ENCODE measurements around the gene ABCA12.
A peak's percentile ranks its signal among the peaks of the same experiment; 100 is the strongest.

ABCA12 gene

DNA sequence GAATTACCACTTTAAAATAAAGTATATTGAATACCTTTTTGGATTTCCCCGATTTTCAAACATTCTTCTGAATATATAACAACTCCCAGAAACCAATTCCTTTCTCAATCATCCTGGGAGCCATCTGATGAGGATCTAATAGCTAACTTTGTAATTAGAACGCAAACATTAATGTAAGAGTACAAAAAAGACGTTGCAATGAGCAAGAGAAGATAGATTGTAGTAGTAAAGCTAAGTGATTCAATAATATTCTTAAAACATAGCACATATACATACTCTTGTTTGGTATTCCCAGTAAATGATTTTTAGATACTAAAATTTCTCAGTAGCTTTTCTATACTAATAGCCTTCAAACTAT, 1.1 kb downstream of the ABCA12 start:
- WGBS (ENCODE audit: extremely low coverage, insufficient coverage, insufficient read length): no CpG with 5 or more reads among the region's 3 CpGs

DNA sequence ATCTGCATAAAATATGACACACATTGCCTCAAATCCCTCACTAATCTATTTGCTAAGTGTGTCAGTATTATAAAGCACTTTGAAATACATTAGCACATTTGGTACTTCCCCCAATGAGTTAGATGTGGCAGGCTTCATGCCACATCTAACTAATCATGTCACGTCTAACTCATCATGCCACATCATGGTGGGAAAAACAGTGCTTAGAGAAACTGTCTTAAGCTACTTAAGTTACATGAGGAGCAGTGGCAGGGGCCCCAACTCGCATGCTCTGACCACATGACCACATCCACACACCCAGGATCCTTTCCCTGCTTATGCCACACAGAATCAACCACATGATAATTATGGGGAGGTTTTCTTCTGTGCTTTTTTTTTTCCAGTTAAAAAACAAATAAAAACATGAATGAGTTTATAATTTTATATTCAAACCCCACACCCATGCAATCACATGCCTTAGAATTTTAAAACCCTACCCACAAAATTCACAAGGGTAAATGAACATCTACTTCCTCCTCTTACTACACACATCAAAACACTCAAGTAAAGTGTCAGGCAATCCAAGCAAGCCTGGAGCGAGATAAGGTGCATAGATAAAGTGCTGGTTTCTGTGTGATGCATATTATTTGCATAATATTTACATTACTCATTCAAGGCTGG, 1.6 kb downstream of the ABCA12 start:
- Histone ChIP-seq H3K4me2 (ENCODE audit: low read length) (no peak overlapping the region), H3K27ac (ENCODE audit: low read depth, low read length) (no peak overlapping the region), H2AK5ac (ENCODE audit: low read length) (no peak overlapping the region), H2AFZ (ENCODE audit: insufficient read depth, low read length, poor library complexity) (no peak overlapping the region), H2BK5ac (ENCODE audit: low read depth, low read length, poor library complexity) (no peak overlapping the region), H4K8ac (ENCODE audit: low read depth, low read length) (no peak overlapping the region), H3K18ac (ENCODE audit: low read length) (no peak overlapping the region), H3K79me2 (ENCODE audit: control insufficient read depth, insufficient read depth, low read length, poor library complexity) (no peaks in the 10 kb centered on the region), H3K9me3 (ENCODE audit: insufficient read depth, low read depth, low read length) (no peaks in the 10 kb centered on the region), H3K4ac (ENCODE audit: low read depth, low read length) (no peak overlapping the region), H3K14ac (ENCODE audit: low read length) (no peak overlapping the region), H3K4me1 (ENCODE audit: control insufficient read depth in 1 of 2, insufficient read depth in 2 of 2, low read length in 2 of 2) (peaks cover 0 to 5% of the 10 kb centered on the region in 2 experiments), H3K79me1 (ENCODE audit: low read length) (peaks cover 3% of the 10 kb centered on the region), H4K12ac (ENCODE audit: low read depth, low read length) (no peak overlapping the region), H3K27me3 (ENCODE audit: insufficient read depth, low read length) (no peaks in the 10 kb centered on the region), H3K23ac (ENCODE audit: low read length) (no peak overlapping the region), H3K4me3 (ENCODE audit: low read depth, low read length) (no peak overlapping the region), H2BK12ac (ENCODE audit: low read length) (no peak overlapping the region), H2BK120ac (ENCODE audit: insufficient read depth, low read length, poor library complexity) (no peak overlapping the region), H3K9ac (ENCODE audit: low read length) (no peak overlapping the region), H4K91ac (ENCODE audit: low read depth, low read length) (no peak overlapping the region), H3K36me3 (ENCODE audit: control insufficient read depth in 1 of 2, insufficient read depth in 2 of 2, low read length in 2 of 2) (no peaks in the 10 kb centered on the region)
- peak; percentile 71 to 87 for DNase-seq
- no CpG with 5 or more reads among the region's 3 CpGs for WGBS (ENCODE audit: extremely low coverage, insufficient coverage, insufficient read length)

More for the DNA sequence above, 1.1 kb downstream of the ABCA12 start:
- Histone ChIP-seq H2BK12ac (ENCODE audit: low read length) (no peak overlapping the region), H3K27me3 (ENCODE audit: insufficient read depth, low read length) (no peaks in the 10 kb centered on the region), H3K79me1 (ENCODE audit: low read length) (peaks cover 3% of the 10 kb centered on the region), H3K79me2 (ENCODE audit: control insufficient read depth, insufficient read depth, low read length, poor library complexity) (no peaks in the 10 kb centered on the region), H3K4me3 (ENCODE audit: low read depth, low read length) (no peak overlapping the region), H4K91ac (ENCODE audit: low read depth, low read length) (no peak overlapping the region), H3K18ac (ENCODE audit: low read length) (no peak overlapping the region), H2AK5ac (ENCODE audit: low read length) (no peak overlapping the region), H3K14ac (ENCODE audit: low read length) (no peak overlapping the region), H4K12ac (ENCODE audit: low read depth, low read length) (no peak overlapping the region), H3K9me3 (ENCODE audit: insufficient read depth, low read depth, low read length) (no peaks in the 10 kb centered on the region), H4K8ac (ENCODE audit: low read depth, low read length) (no peak overlapping the region), H3K4me1 (ENCODE audit: control insufficient read depth in 1 of 2, insufficient read depth in 2 of 2, low read length in 2 of 2) (peaks cover 0 to 5% of the 10 kb centered on the region in 2 experiments), H2AFZ (ENCODE audit: insufficient read depth, low read length, poor library complexity) (no peak overlapping the region), H3K23ac (ENCODE audit: low read length) (no peak overlapping the region), H2BK120ac (ENCODE audit: insufficient read depth, low read length, poor library complexity) (no peak overlapping the region), H3K9ac (ENCODE audit: low read length) (no peak overlapping the region), H3K4me2 (ENCODE audit: low read length) (no peak overlapping the region), H3K27ac (ENCODE audit: low read depth, low read length) (no peak overlapping the region), H3K36me3 (ENCODE audit: control insufficient read depth in 1 of 2, insufficient read depth in 2 of 2, low read length in 2 of 2) (no peaks in the 10 kb centered on the region), H3K4ac (ENCODE audit: low read depth, low read length) (no peak overlapping the region), H2BK5ac (ENCODE audit: low read depth, low read length, poor library complexity) (no peak overlapping the region)
- DNase-seq: no peak

DNA sequence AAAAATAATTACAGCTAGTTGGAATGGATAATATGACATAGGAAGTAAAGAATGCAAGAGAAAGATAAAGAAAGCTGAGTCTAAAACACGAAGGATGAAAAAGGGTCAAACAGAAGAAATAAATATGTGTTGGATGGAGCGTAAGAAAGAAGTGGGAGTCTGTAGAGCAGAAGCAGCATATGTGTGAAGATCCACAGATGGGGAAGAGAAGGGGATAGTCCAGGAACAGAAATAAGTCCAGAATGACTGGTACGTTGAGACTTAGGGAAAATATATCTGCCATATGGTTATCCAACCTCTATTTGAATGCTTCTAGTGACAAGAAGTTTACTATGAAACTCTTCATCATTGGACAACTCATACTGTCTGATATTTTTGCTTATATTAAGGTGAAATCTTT, 18.0 kb downstream of the ABCA12 start:
- no peak overlapping the region for H3K4me2 ChIP-seq (ENCODE audit: low read length)
- H3K18ac ChIP-seq (ENCODE audit: low read length): no peak overlapping the region
- no peak overlapping the region for H3K9ac ChIP-seq (ENCODE audit: low read length)
- no peaks in the 10 kb centered on the region for H3K9me3 ChIP-seq (ENCODE audit: insufficient read depth, low read depth, low read length)
- no peak overlapping the region for H3K14ac ChIP-seq (ENCODE audit: low read length)
- H4K8ac ChIP-seq (ENCODE audit: low read depth, low read length): no peak overlapping the region
- no peak overlapping the region for H2BK5ac ChIP-seq (ENCODE audit: low read depth, low read length, poor library complexity)
- no peaks in the 10 kb centered on the region for H3K27me3 ChIP-seq (ENCODE audit: insufficient read depth, low read length)
- H3K4ac ChIP-seq (ENCODE audit: low read depth, low read length): no peak overlapping the region
- H3K4me1 ChIP-seq (ENCODE audit: control insufficient read depth in 1 of 2, insufficient read depth in 2 of 2, low read length in 2 of 2): no peaks in the 10 kb centered on the region
- no peak for DNase-seq
- no peaks in the 10 kb centered on the region for H3K79me2 ChIP-seq (ENCODE audit: control insufficient read depth, insufficient read depth, low read length, poor library complexity)
- H3K79me1 ChIP-seq (ENCODE audit: low read length): no peaks in the 10 kb centered on the region
- no peak overlapping the region for H4K12ac ChIP-seq (ENCODE audit: low read depth, low read length)
- no peak overlapping the region for H2AK5ac ChIP-seq (ENCODE audit: low read length)
- no peak overlapping the region for H3K23ac ChIP-seq (ENCODE audit: low read length)
- H3K36me3 ChIP-seq (ENCODE audit: control insufficient read depth in 1 of 2, insufficient read depth in 2 of 2, low read length in 2 of 2): no peaks in the 10 kb centered on the region
- H2AFZ ChIP-seq (ENCODE audit: insufficient read depth, low read length, poor library complexity): no peak overlapping the region
- no peak overlapping the region for H4K91ac ChIP-seq (ENCODE audit: low read depth, low read length)
- H2BK12ac ChIP-seq (ENCODE audit: low read length): no peak overlapping the region
- no peak overlapping the region for H3K4me3 ChIP-seq (ENCODE audit: low read depth, low read length)
- 100% methylated on average over 1 of the region's 3 CpGs for WGBS (ENCODE audit: extremely low coverage, insufficient coverage, insufficient read length)
- H2BK120ac ChIP-seq (ENCODE audit: insufficient read depth, low read length, poor library complexity): no peak overlapping the region
- no peak overlapping the region for H3K27ac ChIP-seq (ENCODE audit: low read depth, low read length)

DNA sequence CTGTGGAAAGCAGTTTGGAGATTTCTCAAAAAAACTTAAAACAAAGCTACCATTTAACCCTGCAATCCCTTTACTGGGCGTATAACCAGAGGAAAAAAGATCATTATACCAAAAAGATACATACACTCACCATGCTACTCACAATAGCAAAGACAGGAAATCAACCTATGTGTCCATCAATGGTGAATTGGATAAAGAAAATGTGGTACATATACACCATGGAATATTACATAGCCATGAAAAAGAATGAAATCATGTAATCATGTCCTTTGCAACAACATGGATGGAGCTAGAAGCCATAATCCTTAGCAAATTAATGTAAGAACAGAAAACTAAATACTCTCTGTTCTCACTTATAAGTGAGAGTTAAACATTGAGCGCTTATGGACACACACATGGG, 18.6 kb downstream of the ABCA12 start:
- Histone ChIP-seq H2BK5ac (ENCODE audit: low read depth, low read length, poor library complexity) (no peak overlapping the region), H3K23ac (ENCODE audit: low read length) (no peak overlapping the region), H3K4me1 (ENCODE audit: control insufficient read depth in 1 of 2, insufficient read depth in 2 of 2, low read length in 2 of 2) (no peaks in the 10 kb centered on the region), H3K27ac (ENCODE audit: low read depth, low read length) (no peak overlapping the region), H3K79me2 (ENCODE audit: control insufficient read depth, insufficient read depth, low read length, poor library complexity) (no peaks in the 10 kb centered on the region), H3K9me3 (ENCODE audit: insufficient read depth, low read depth, low read length) (no peaks in the 10 kb centered on the region), H2AK5ac (ENCODE audit: low read length) (no peak overlapping the region), H2AFZ (ENCODE audit: insufficient read depth, low read length, poor library complexity) (no peak overlapping the region), H4K8ac (ENCODE audit: low read depth, low read length) (no peak overlapping the region), H3K9ac (ENCODE audit: low read length) (no peak overlapping the region), H4K12ac (ENCODE audit: low read depth, low read length) (no peak overlapping the region), H2BK120ac (ENCODE audit: insufficient read depth, low read length, poor library complexity) (no peak overlapping the region), H3K36me3 (ENCODE audit: control insufficient read depth in 1 of 2, insufficient read depth in 2 of 2, low read length in 2 of 2) (no peaks in the 10 kb centered on the region), H3K4ac (ENCODE audit: low read depth, low read length) (no peak overlapping the region), H4K91ac (ENCODE audit: low read depth, low read length) (no peak overlapping the region), H3K14ac (ENCODE audit: low read length) (no peak overlapping the region), H3K4me3 (ENCODE audit: low read depth, low read length) (no peak overlapping the region), H3K27me3 (ENCODE audit: insufficient read depth, low read length) (no peaks in the 10 kb centered on the region), H3K4me2 (ENCODE audit: low read length) (no peak overlapping the region), H2BK12ac (ENCODE audit: low read length) (no peak overlapping the region), H3K79me1 (ENCODE audit: low read length) (no peaks in the 10 kb centered on the region), H3K18ac (ENCODE audit: low read length) (no peak overlapping the region)
- DNase-seq: no peak
- WGBS (ENCODE audit: extremely low coverage, insufficient coverage, insufficient read length): no CpG with 5 or more reads among the region's 2 CpGs

Data from trophoblast cell (in vitro differentiated cells and primary cell).